H1 (cell line): ENCODE data around the gene MYG1. TPM values are rescaled to one million over a fixed set of nuclear protein-coding genes. Genes with fewer than 3 reads are reported as not detected.

Experiments
- CTCF ChIA-PET: fragments of 300-600 bp; sonication (Branson Sonifier 250); formaldehyde crosslinking; loops from one replicate; lab custom pipeline; 2021; ENCODE audit not compliant: partially characterized antibody; lab: Charles Lee
- POLR2A ChIA-PET: fragments of 300-600 bp; sonication (Branson Sonifier 250); formaldehyde crosslinking; loops from one replicate; lab custom pipeline; 2021; ENCODE audit warnings: inconsistent platforms; ENCODE audit not compliant: partially characterized antibody; lab: Charles Lee
- DNase-seq, 2 experiments: peaks; one replicate each; pipeline versions ENCODE4 v3.0.0 to v3.0.0-alpha.2; 2010 to 2022; ENCODE audit warnings: low spot score in 2 of 2, low read depth in 1 of 2, mixed read lengths in 1 of 2
- FAIRE-seq: peaks from 2 replicates; lab custom pipeline; 2011; peaks lifted over from hg19 to GRCh38; lab: Jason Lieb, UNC
- H2AFZ ChIP-seq: 2 replicates; pipeline ENCODE4 v1.8.1; 2012; ENCODE audit warnings: low read length, inconsistent platforms
- H2AK5ac ChIP-seq: 2 replicates; pipeline ENCODE4 v1.6.1; 2013; ENCODE audit warnings: low read depth, low read length
- H2BK120ac ChIP-seq: replicated peaks from 2 replicates; pipeline ENCODE3; 2013; ENCODE audit warnings: low read depth, low read length, inconsistent platforms
- H2BK12ac ChIP-seq: 2 replicates; pipeline ENCODE4 v1.6.1; 2013; ENCODE audit warnings: low read depth, low read length
- H2BK15ac ChIP-seq: 2 replicates; pipeline ENCODE4 v1.6.1; 2013; ENCODE audit warnings: low read length
- H2BK20ac ChIP-seq: 2 replicates; pipeline ENCODE4 v1.6.1; 2013; ENCODE audit warnings: low read length
- H2BK5ac ChIP-seq: 2 replicates; pipeline ENCODE4 v1.6.1; 2013; ENCODE audit warnings: low read depth, low read length
- H3K14ac ChIP-seq: 2 replicates; pipeline ENCODE4 v1.6.1; 2013; ENCODE audit warnings: inconsistent platforms; ENCODE audit not compliant: insufficient read length
- H3K18ac ChIP-seq: 2 replicates; pipeline ENCODE4 v1.6.1; 2013; ENCODE audit warnings: low read length; ENCODE audit errors: extremely low read depth
- H3K23ac ChIP-seq: 2 replicates; pipeline ENCODE4 v1.6.1; 2013; ENCODE audit warnings: inconsistent platforms; ENCODE audit not compliant: insufficient read length
- H3K23me2 ChIP-seq: 2 replicates; pipeline ENCODE4 v1.6.1; 2013; ENCODE audit warnings: low read depth, low read length
- H3K27ac ChIP-seq: 2 replicates; pipeline ENCODE4 v1.6.1; 2011; ENCODE audit warnings: low read depth, low read length, inconsistent platforms
- H3K27me3 ChIP-seq, 4 experiments: replicated peaks in 1 of 4; 1 replicate in 1 of 4; 2 replicates in 3 of 4; pipeline versions ENCODE4 v1.6.1 to v1.8.1; 2011 to 2013; ENCODE audit warnings: low read length in 3 of 4, mild to moderate bottlenecking in 3 of 4, inconsistent platforms in 2 of 4, mixed read lengths in 2 of 4, moderate library complexity in 1 of 4; ENCODE audit not compliant: control insufficient read depth in 3 of 4, insufficient read depth in 3 of 4; ENCODE audit errors: extremely low read depth in 1 of 4
- H3K36me3 ChIP-seq, 4 experiments: 2 replicates each; pipeline versions ENCODE4 v1.6.1 to v1.8.1; 2011 to 2013; ENCODE audit warnings: mild to moderate bottlenecking in 4 of 4, low read length in 3 of 4, moderate library complexity in 2 of 4, control low read depth in 1 of 4, inconsistent platforms in 1 of 4; ENCODE audit not compliant: insufficient read depth in 4 of 4, control insufficient read depth in 2 of 4
- H3K4ac ChIP-seq: replicated peaks from 2 replicates; pipeline ENCODE3; 2013; ENCODE audit warnings: low read length, low read depth, mixed read lengths, inconsistent platforms; ENCODE audit not compliant: insufficient read length
- H3K4me1 ChIP-seq, 4 experiments: replicated peaks in 1 of 4; 1 replicate in 1 of 4; 2 replicates in 3 of 4; pipeline versions ENCODE4 v1.6.1 to v1.8.1; 2011 to 2013; ENCODE audit warnings: low read length in 3 of 4, inconsistent platforms in 2 of 4, mixed read lengths in 1 of 4; ENCODE audit not compliant: insufficient read depth in 4 of 4, control insufficient read depth in 3 of 4
- H3K4me2 ChIP-seq, 2 experiments: 2 replicates each; pipeline versions ENCODE4 v1.6.1 to v1.8.1; 2011 to 2013; ENCODE audit warnings: low read depth in 2 of 2, low read length in 2 of 2, control low read depth in 1 of 2, inconsistent platforms in 1 of 2, mild to moderate bottlenecking in 1 of 2; ENCODE audit not compliant: insufficient read depth in 1 of 2
- H3K4me3 ChIP-seq, 4 experiments: fragments of 200-600, 300-600 bp in 1 of 4; sonication (generic), shearing (Covaris generic), sonication (Bioruptor Twin) in 1 of 4; 2 replicates each; pipeline versions ENCODE4 v1.5.1 to v1.8.1; 2011 to 2016; ENCODE audit warnings: low read length in 4 of 4, low read depth in 3 of 4, control low read depth in 2 of 4, inconsistent platforms in 2 of 4, mild to moderate bottlenecking in 2 of 4, mixed read lengths in 1 of 4, moderate library complexity in 1 of 4; ENCODE audit not compliant: insufficient read depth in 2 of 4; ENCODE audit errors: extremely low read depth in 1 of 4
- H3K56ac ChIP-seq: replicated peaks from 2 replicates; pipeline ENCODE3; 2013; ENCODE audit warnings: low read depth, mild to moderate bottlenecking, mixed read lengths, low read length, inconsistent platforms; ENCODE audit not compliant: insufficient read length
- H3K79me1 ChIP-seq: 2 replicates; pipeline ENCODE4 v1.6.1; 2013; ENCODE audit warnings: low read depth, low read length, control low read depth
- H3K79me2 ChIP-seq, 2 experiments: 2 replicates each; pipeline versions ENCODE4 v1.6.1 to v1.8.1; 2012 to 2013; ENCODE audit warnings: low read length in 2 of 2, mild to moderate bottlenecking in 2 of 2, inconsistent platforms in 1 of 2; ENCODE audit not compliant: insufficient read depth in 2 of 2, control insufficient read depth in 1 of 2
- H3K9ac ChIP-seq, 4 experiments: replicated peaks in 1 of 4; 1 replicate in 1 of 4; 2 replicates in 3 of 4; pipeline versions ENCODE4 v1.6.1 to v1.8.1; 2011 to 2013; ENCODE audit warnings: low read depth in 3 of 4, low read length in 3 of 4, control low read depth in 2 of 4, mild to moderate bottlenecking in 2 of 4, moderate library complexity in 2 of 4, inconsistent platforms in 1 of 4; ENCODE audit errors: extremely low read depth in 1 of 4
- H3K9me3 ChIP-seq, 2 experiments: 2 replicates each; pipeline versions ENCODE4 v1.6.1 to v1.8.1; 2012 to 2013; ENCODE audit warnings: mild to moderate bottlenecking in 2 of 2, moderate library complexity in 2 of 2, control low read depth in 1 of 2, inconsistent platforms in 1 of 2, low read depth in 1 of 2, low read length in 1 of 2, mixed read lengths in 1 of 2; ENCODE audit not compliant: insufficient read depth in 2 of 2
- H4K20me1 ChIP-seq, 2 experiments: replicated peaks in 1 of 2; 2 replicates each; pipeline versions ENCODE3 to v1.8.1; 2011 to 2013; ENCODE audit warnings: inconsistent platforms in 2 of 2, low read length in 2 of 2, mild to moderate bottlenecking in 1 of 2; ENCODE audit not compliant: insufficient read depth in 2 of 2, control insufficient read depth in 1 of 2
- H4K5ac ChIP-seq: 2 replicates; pipeline ENCODE4 v1.6.1; 2013; ENCODE audit warnings: low read length, low read depth, mixed read lengths, inconsistent platforms; ENCODE audit not compliant: insufficient read length
- H4K8ac ChIP-seq: 2 replicates; pipeline ENCODE4 v1.8.0; 2013; ENCODE audit warnings: mild to moderate bottlenecking, moderate library complexity, low read length, inconsistent platforms; ENCODE audit not compliant: insufficient read depth; ENCODE audit errors: extremely low read depth
- H4K91ac ChIP-seq: replicated peaks from 2 replicates; pipeline ENCODE3; 2013; ENCODE audit warnings: low read length, mixed read lengths, inconsistent platforms; ENCODE audit not compliant: insufficient read length
- BCL11A ChIP-seq, 2 experiments: IDR thresholded peaks; one replicate each; pipeline ENCODE4 v1.6.1; 2011; ENCODE audit warnings: low read depth in 2 of 2, low read length in 2 of 2, mild to moderate bottlenecking in 2 of 2
- CREB1 ChIP-seq: IDR thresholded peaks from 2 replicates; pipeline ENCODE4 v1.6.1; 2012; ENCODE audit warnings: inconsistent platforms
- EP300 ChIP-seq, 2 experiments: IDR thresholded peaks; 1 replicate in 1 of 2; 2 replicates in 1 of 2; pipeline ENCODE4 v1.6.1; 2011 to 2012; ENCODE audit warnings: low read depth in 2 of 2, low read length in 2 of 2, mild to moderate bottlenecking in 2 of 2, borderline replicate concordance in 1 of 2, inconsistent platforms in 1 of 2, moderate library complexity in 1 of 2
- EZH2 ChIP-seq: fragments of 200-600 bp; sonication (generic); IDR thresholded peaks from 2 replicates; pipeline ENCODE4 v1.7.1; 2012; ENCODE audit warnings: low read depth, mild to moderate bottlenecking, moderate library complexity, low read length, inconsistent platforms; ENCODE audit not compliant: severe bottlenecking
- GTF2F1 ChIP-seq: IDR thresholded peaks from 2 replicates; pipeline ENCODE4 v1.6.1; 2012; ENCODE audit warnings: low read depth, low read length, improper control_type of control experiment, borderline replicate concordance
- HDAC6 ChIP-seq: IDR thresholded peaks from one replicate; pipeline ENCODE4 v1.7.1; 2012; ENCODE audit warnings: low read depth, mild to moderate bottlenecking, inconsistent platforms, low read length, moderate library complexity
- KDM5A ChIP-seq: fragments of 200-600 bp; IDR thresholded peaks from 2 replicates; pipeline ENCODE4 v1.7.1; 2012; ENCODE audit warnings: mild to moderate bottlenecking, low read length, inconsistent platforms, mixed read lengths
- POLR2A ChIP-seq, 2 experiments: IDR thresholded peaks; 1 replicate in 1 of 2; 2 replicates in 1 of 2; pipeline ENCODE4 v1.6.1; 2011; ENCODE audit warnings: low read depth in 2 of 2, low read length in 2 of 2, mild to moderate bottlenecking in 2 of 2; ENCODE audit errors: control extremely low read depth in 1 of 2
- SP1 ChIP-seq: IDR thresholded peaks from 2 replicates; pipeline ENCODE4 v1.6.1; 2011; ENCODE audit warnings: low read depth, low read length
- SP2 ChIP-seq: IDR thresholded peaks from 2 replicates; pipeline ENCODE4 v1.6.1; 2012; ENCODE audit warnings: mild to moderate bottlenecking, low read length, inconsistent platforms
- SP4 ChIP-seq: IDR thresholded peaks from 2 replicates; pipeline ENCODE4 v1.6.1; 2012; ENCODE audit warnings: low read length, inconsistent platforms
- SRF ChIP-seq: IDR thresholded peaks from 2 replicates; pipeline ENCODE4 v1.6.1; 2011; ENCODE audit warnings: mild to moderate bottlenecking, low read depth, low read length, moderate library complexity
- SUZ12 ChIP-seq: fragments of 200-600 bp; sonication (generic); IDR thresholded peaks from 2 replicates; pipeline ENCODE4 v1.6.1; 2012; ENCODE audit warnings: mild to moderate bottlenecking, inconsistent platforms, low read length, moderate library complexity, mixed read lengths
- TAF1 ChIP-seq: IDR thresholded peaks from 2 replicates; pipeline ENCODE4 v1.6.1; 2011; ENCODE audit warnings: mild to moderate bottlenecking, low read depth, low read length
- TBP ChIP-seq: IDR thresholded peaks from 2 replicates; pipeline ENCODE4 v1.6.1; 2011; ENCODE audit warnings: low read depth, low read length, improper control_type of control experiment
- ZNF274 ChIP-seq: IDR thresholded peaks from 2 replicates; pipeline ENCODE4 v1.7.0; 2012; ENCODE audit warnings: low read length, borderline replicate concordance; ENCODE audit errors: extremely low read depth
- WGBS, 2 experiments: shearing (Covaris generic) in 1 of 2; methylation state at CpG; one replicate each; pipeline versions ENCODE4 v1.1.6 to v1.1.7; 2013 to 2015; ENCODE audit warnings: low lambda C conversion rate in 2 of 2, mixed read lengths in 2 of 2, inconsistent platforms in 1 of 2, low coverage in 1 of 2, missing lambda C conversion rate in 1 of 2; ENCODE audit not compliant: insufficient replicate concordance in 2 of 2, insufficient coverage in 1 of 2, insufficient read length in 1 of 2; ENCODE audit errors: extremely low coverage in 1 of 2, missing lambda C conversion rate in 1 of 2; 5-methylcytosine and 5-hydroxymethylcytosine counted together
- polyA plus RNA-seq, 7 experiments: library from polyadenylated mRNA; depleted of rRNA in 3 of 7; stranded (reverse) in 5 of 7; unstranded in 2 of 7; fragments of >200 nt in 5 of 7; fragments of 200-250 nt in 2 of 7; gene quantifications; 1 replicate in 5 of 7; 2 replicates in 1 of 7; 4 replicates in 1 of 7; pipeline versions ENCODE4 v1.2.1 to v1.2.3, GENCODE V29; 2011 to 2013; ENCODE audit warnings: missing spikeins in 2 of 7, mixed read lengths in 2 of 7
- total RNA-seq: library from RNA; stranded (reverse); fragmentation: NEBNext Ultra II Directional; extraction: Animal tissue kit (Norgen Biotek cat#: 25700); gene quantifications from 2 replicates; pipeline ENCODE4 v1.2.1, GENCODE V29; 2021

The MYG1 gene
- total and polyA plus RNA-seq, 2 of the 8 experiments (the other 6 are each of a cell fraction or from before 2014, with no cell fraction given) = 83.3 to 104 TPM

DNA sequence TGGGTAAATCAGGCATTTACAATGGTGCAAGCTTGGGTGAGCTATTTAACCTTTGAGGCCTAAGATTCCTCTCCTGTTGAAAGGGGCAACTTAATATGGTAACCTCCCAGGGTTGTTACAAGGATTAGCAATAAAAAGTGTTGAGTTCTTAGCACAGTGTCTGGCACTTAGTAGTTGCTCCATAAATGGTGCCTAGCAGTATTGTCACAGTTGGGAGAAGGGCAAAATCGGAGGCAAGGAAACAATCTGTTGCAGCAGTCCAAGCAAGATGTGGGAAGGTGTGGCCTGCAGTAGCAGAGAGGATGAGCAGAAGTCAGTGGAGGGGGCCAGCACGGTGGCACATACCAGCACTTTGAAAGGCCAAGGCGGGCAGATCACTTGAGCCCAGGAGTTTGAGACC is 44.0 kb downstream of the MYG1 start:
- no peak overlapping the region for H2AK5ac ChIP-seq
- DNase-seq = no peak
- no peaks in the 10 kb centered on the region for H3K36me3 ChIP-seq
- H2BK12ac ChIP-seq = no peak overlapping the region
- no peak overlapping the region for H4K5ac ChIP-seq
- no peak overlapping the region for H3K4me3 ChIP-seq
- H2BK15ac ChIP-seq = no peak overlapping the region
- ChIA-PET CTCF (interaction anchor here (1.2 to 21.3 kb wide), 5 partner anchors 9 to 134 kb away, joined by 3 to 381 read pairs (median 7); partner anchors contain the start of genes AAAS and SP7), POLR2A (interaction anchor here (1.0 to 3.6 kb wide), 3 partner anchors 12 to 152 kb away, joined by 3 to 12 read pairs (median 8); no protein-coding TSS in a partner anchor)
- TF ChIP-seq BCL11A (IDR thresholded peaks at IDR 0.05; ENCODE audit: low read depth in 2 of 2, low read length in 2 of 2) = no peak
- no peak for TF ChIP-seq TBP
- TF ChIP-seq KDM5A = no peak
- TF ChIP-seq CREB1 = no peak
- no peak for TF ChIP-seq ZNF274
- no peak for TF ChIP-seq GTF2F1
- no peak for TF ChIP-seq TAF1
- no peak for TF ChIP-seq SUZ12
- TF ChIP-seq SP2 = no peak
- no peak for TF ChIP-seq POLR2A (IDR thresholded peaks at IDR 0.05; ENCODE audit: control extremely low read depth in 1 of 2, low read depth in 2 of 2, low read length in 2 of 2)
- no peak for TF ChIP-seq SRF
- TF ChIP-seq SP4 = no peak
- no peak for TF ChIP-seq EP300 (IDR thresholded peaks at IDR 0.05; ENCODE audit: borderline replicate concordance in 1 of 2, low read depth in 2 of 2, low read length in 2 of 2)
- TF ChIP-seq EZH2 = no peak
- no peak for TF ChIP-seq SP1
- TF ChIP-seq HDAC6 = no peak
- peaks cover 0 to 15% (median 10%) of the 10 kb centered on the region in 4 experiments; a peak in 6 of 7 replicates for H3K4me1 ChIP-seq
- FAIRE-seq = no peak
- no peak overlapping the region for H2AFZ ChIP-seq
- no peaks in the 10 kb centered on the region for H3K9me3 ChIP-seq
- no peak overlapping the region for H3K56ac ChIP-seq
- no peak overlapping the region for H2BK120ac ChIP-seq
- no peaks in the 10 kb centered on the region for H3K79me2 ChIP-seq
- no peaks in the 10 kb centered on the region for H3K79me1 ChIP-seq
- H3K14ac ChIP-seq = no peak overlapping the region
- no peak overlapping the region for H3K9ac ChIP-seq
- no peak overlapping the region for H2BK20ac ChIP-seq
- no peak overlapping the region for H3K4ac ChIP-seq
- no peak overlapping the region for H2BK5ac ChIP-seq
- H4K91ac ChIP-seq = no peak overlapping the region
- no peak overlapping the region for H3K23ac ChIP-seq
- no peak overlapping the region for H3K18ac ChIP-seq
- no peak overlapping the region for H3K27ac ChIP-seq
- peaks cover 3% of the 10 kb centered on the region; the same call in 1 of the 2 replicates for H3K23me2 ChIP-seq
- no peak overlapping the region for H4K8ac ChIP-seq
- 64% methylated on average over 3 of the region's 3 CpGs; no CpG with 5 or more reads in 1 of the 2 experiments for WGBS, 2 experiments
- H3K4me2 ChIP-seq = no peak overlapping the region; a peak in 1 of 4 replicates
- H3K27me3 ChIP-seq = peaks cover 3 to 13% (median 8%) of the 10 kb centered on the region in 4 experiments; a peak in 4 of 7 replicates
- H4K20me1 ChIP-seq = no peaks in the 10 kb centered on the region
